OCI-LY1 (cell line): ENCODE results near the gene AGFG2.

Experiments
- H2AFZ ChIP-seq: fragments of 200-600 bp; sonication (generic), shearing (Covaris generic); 2 replicates; pipeline ENCODE4 v1.6.0; 2014; ENCODE audit warnings: antibody characterized with exemption, mild to moderate bottlenecking, low read length
- H3F3A ChIP-seq: fragments of 200-600 bp; sonication (generic), shearing (Covaris generic); 2 replicates; pipeline ENCODE4 v1.6.0; 2014; ENCODE audit warnings: mild to moderate bottlenecking, antibody characterized with exemption, low read length, moderate library complexity; ENCODE audit not compliant: insufficient read depth
- H3K27ac ChIP-seq: fragments of 200-600 bp; sonication (generic); 2 replicates; pipeline ENCODE4 v1.5.1; 2014; ENCODE audit warnings: low read length, mixed run types, mild to moderate bottlenecking, low read depth; ENCODE audit not compliant: poor library complexity, severe bottlenecking
- H3K27me3 ChIP-seq: fragments of 200-600 bp; sonication (generic); 2 replicates; pipeline ENCODE4 v1.6.0; 2014; ENCODE audit warnings: antibody characterized with exemption, mild to moderate bottlenecking, low read length, moderate library complexity; ENCODE audit not compliant: insufficient read depth
- H3K36me3 ChIP-seq: fragments of 200-600 bp; sonication (generic); 2 replicates; pipeline ENCODE4 v1.6.1; 2014; ENCODE audit warnings: mild to moderate bottlenecking, antibody characterized with exemption, low read length, moderate library complexity, mixed read lengths; ENCODE audit not compliant: insufficient read depth
- H3K4me1 ChIP-seq: fragments of 200-600 bp; sonication (generic); 2 replicates; pipeline ENCODE4 v1.5.1; 2014; ENCODE audit warnings: mild to moderate bottlenecking, low read length, moderate library complexity; ENCODE audit not compliant: insufficient read depth, severe bottlenecking
- H3K4me2 ChIP-seq: fragments of 200-600 bp; sonication (generic), shearing (Covaris generic); 2 replicates; pipeline ENCODE4 v1.6.1; 2014; ENCODE audit warnings: low read length
- H3K4me3 ChIP-seq: fragments of 200-600 bp; sonication (generic); 2 replicates; pipeline ENCODE4 v1.5.1; 2014; ENCODE audit warnings: low read length, low read depth, mild to moderate bottlenecking, mixed read lengths; ENCODE audit not compliant: poor library complexity, severe bottlenecking
- H3K79me2 ChIP-seq: fragments of 200-600 bp; shearing (Covaris generic); 2 replicates; pipeline ENCODE4 v1.6.1; 2016; ENCODE audit warnings: mixed run types, low read length, mixed read lengths; ENCODE audit not compliant: insufficient read depth
- H3K9ac ChIP-seq: fragments of 200-600 bp; sonication (generic), shearing (Covaris generic); 2 replicates; pipeline ENCODE4 v1.6.1; 2014; ENCODE audit warnings: mild to moderate bottlenecking, low read length, mixed read lengths
- H3K9me2 ChIP-seq: fragments of 200-600 bp; sonication (generic), shearing (Covaris generic); 2 replicates; pipeline ENCODE4 v1.6.1; 2014; ENCODE audit warnings: low read depth, mild to moderate bottlenecking, low read length, mixed read lengths
- H3K9me3 ChIP-seq: fragments of 200-600 bp; shearing (Covaris generic); 2 replicates; pipeline ENCODE4 v1.6.1; 2014; ENCODE audit warnings: low read length, mixed read lengths
- H4K20me1 ChIP-seq: fragments of 200-600 bp; sonication (generic), shearing (Covaris generic); 2 replicates; pipeline ENCODE4 v1.6.0; 2016; ENCODE audit warnings: mild to moderate bottlenecking, low read length; ENCODE audit not compliant: insufficient read depth
- EZH2 ChIP-seq: fragments of 200-600 bp; sonication (generic), shearing (Covaris generic); IDR thresholded peaks from 2 replicates; pipeline ENCODE4 v1.8.0; 2017; ENCODE audit warnings: borderline replicate concordance, mixed run types, mild to moderate bottlenecking, antibody characterized with exemption, low read length, moderate library complexity, mixed read lengths
- TF ChIP-seq, protein P1 (sequence below): fragments of 200-600 bp; sonication (generic), shearing (Covaris generic); IDR thresholded peaks from 2 replicates; pipeline ENCODE4 v1.5.1; 2017; ENCODE audit warnings: mild to moderate bottlenecking, antibody characterized with exemption, low read length, moderate library complexity, mixed read lengths

The AGFG2 gene

DNA sequence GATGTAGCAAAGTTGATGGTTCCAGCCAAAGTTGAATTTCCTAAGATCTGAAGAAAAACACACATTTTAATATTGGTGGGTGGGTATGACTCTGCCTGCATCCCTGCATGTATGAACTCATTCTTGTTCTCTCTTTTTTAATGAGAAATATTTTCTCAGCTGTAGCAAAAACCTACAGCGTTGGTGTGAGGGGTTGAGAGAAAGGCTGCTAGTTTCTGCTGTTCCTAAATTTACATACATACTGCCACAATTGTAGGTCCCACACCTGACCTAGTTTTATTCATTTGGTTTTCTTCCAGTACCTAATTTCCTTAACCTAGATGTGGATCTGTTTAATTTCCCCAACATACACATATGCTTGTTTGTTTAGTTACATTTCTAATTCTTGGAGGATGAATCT, 4.6 kb downstream of the AGFG2 start:
- H3K9me2 ChIP-seq, result no peaks in the 10 kb centered on the region
- no peaks in the 10 kb centered on the region for H3K79me2 ChIP-seq
- H3K4me2 ChIP-seq, result no peak overlapping the region
- no peaks in the 10 kb centered on the region for H3F3A ChIP-seq
- no peaks in the 10 kb centered on the region for H3K9me3 ChIP-seq
- no peak overlapping the region for H3K27ac ChIP-seq
- H2AFZ ChIP-seq, result no peak overlapping the region
- H3K9ac ChIP-seq, result no peak overlapping the region
- no peaks in the 10 kb centered on the region for H3K36me3 ChIP-seq
- no peak for TF ChIP-seq EZH2
- TF ChIP-seq, protein P1, sequence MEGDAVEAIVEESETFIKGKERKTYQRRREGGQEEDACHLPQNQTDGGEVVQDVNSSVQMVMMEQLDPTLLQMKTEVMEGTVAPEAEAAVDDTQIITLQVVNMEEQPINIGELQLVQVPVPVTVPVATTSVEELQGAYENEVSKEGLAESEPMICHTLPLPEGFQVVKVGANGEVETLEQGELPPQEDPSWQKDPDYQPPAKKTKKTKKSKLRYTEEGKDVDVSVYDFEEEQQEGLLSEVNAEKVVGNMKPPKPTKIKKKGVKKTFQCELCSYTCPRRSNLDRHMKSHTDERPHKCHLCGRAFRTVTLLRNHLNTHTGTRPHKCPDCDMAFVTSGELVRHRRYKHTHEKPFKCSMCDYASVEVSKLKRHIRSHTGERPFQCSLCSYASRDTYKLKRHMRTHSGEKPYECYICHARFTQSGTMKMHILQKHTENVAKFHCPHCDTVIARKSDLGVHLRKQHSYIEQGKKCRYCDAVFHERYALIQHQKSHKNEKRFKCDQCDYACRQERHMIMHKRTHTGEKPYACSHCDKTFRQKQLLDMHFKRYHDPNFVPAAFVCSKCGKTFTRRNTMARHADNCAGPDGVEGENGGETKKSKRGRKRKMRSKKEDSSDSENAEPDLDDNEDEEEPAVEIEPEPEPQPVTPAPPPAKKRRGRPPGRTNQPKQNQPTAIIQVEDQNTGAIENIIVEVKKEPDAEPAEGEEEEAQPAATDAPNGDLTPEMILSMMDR, result no peak
- peaks cover 5% of the 10 kb centered on the region; the same call in 1 of the 2 replicates for H3K27me3 ChIP-seq
- no peak overlapping the region for H3K4me3 ChIP-seq
- H3K4me1 ChIP-seq, result peaks cover 13% of the 10 kb centered on the region
- no peaks in the 10 kb centered on the region; the same call in 1 of the 2 replicates for H4K20me1 ChIP-seq

- Histone ChIP-seq H3K9me2 (no peaks in the 10 kb centered on the region), H3F3A (no peaks in the 10 kb centered on the region), H3K4me2 (no peak overlapping the region), H3K9ac (no peak overlapping the region), H4K20me1 (no peaks in the 10 kb centered on the region; the same call in 1 of the 2 replicates), H3K27ac (no peak overlapping the region), H3K27me3 (peaks cover 5% of the 10 kb centered on the region; the same call in 1 of the 2 replicates), H3K4me1 (peaks cover 13% of the 10 kb centered on the region), H3K79me2 (no peaks in the 10 kb centered on the region), H3K36me3 (no peaks in the 10 kb centered on the region), H3K9me3 (no peaks in the 10 kb centered on the region), H3K4me3 (no peak overlapping the region), H2AFZ (no peak overlapping the region)
- TF ChIP-seq EZH2, result no peak
- TF ChIP-seq, protein P1, result no peak
Measured at GRCh38 chr7:100544386-100544785, 5.4 kb downstream of the AGFG2 start.

- Histone ChIP-seq H2AFZ (no peak overlapping the region), H3K9me3 (no peaks in the 10 kb centered on the region), H3K36me3 (no peaks in the 10 kb centered on the region), H3K9ac (no peak overlapping the region), H3K4me1 (peaks cover 11% of the 10 kb centered on the region), H4K20me1 (no peaks in the 10 kb centered on the region; the same call in 1 of the 2 replicates), H3K79me2 (no peaks in the 10 kb centered on the region), H3K4me2 (no peak overlapping the region), H3K9me2 (no peaks in the 10 kb centered on the region), H3F3A (no peaks in the 10 kb centered on the region), H3K27me3 (peaks cover 4% of the 10 kb centered on the region; the same call in 1 of the 2 replicates), H3K27ac (no peak overlapping the region), H3K4me3 (no peak overlapping the region)
- no peak for TF ChIP-seq EZH2
Measured at GRCh38 chr7:100544967-100545359, 6.0 kb downstream of the AGFG2 start.
